ENCODE results near the gene MEFV.

GRCh38 chr16:3295783-3296182 is 39.4 kb upstream of the MEFV start:
- TF ChIP-seq ZNF274 (IDR thresholded peaks at IDR 0.05; ENCODE audit: low read depth, low read length) (no peak), SUZ12 (IDR thresholded peaks at IDR 0.05; ENCODE audit: extremely low read depth, insufficient read depth, insufficient read length) (no peak)
